WTC11 (cell line): ENCODE data around the gene PODXL. TPM values are rescaled to one million over a fixed set of nuclear protein-coding genes. Genes with fewer than 3 reads are reported as not detected.

Experiments used
- ATAC-seq: fragments of 200-7000 bp; cut with Tn5 transposase; 2 replicates; pipeline ENCODE4 v1.10.0; 2021; ENCODE audit warnings: mild to moderate bottlenecking, moderate library complexity
- CTCF ChIA-PET: fragments of 300-600 bp; sonication (Branson Sonifier 250); formaldehyde crosslinking; loops from one replicate; lab custom pipeline; 2021; ENCODE audit warnings: antibody characterized with exemption; lab: Charles Lee
- POLR2A ChIA-PET: fragments of 350-600 bp; sonication (Branson Sonifier 250); formaldehyde crosslinking; loops from one replicate; lab custom pipeline; 2021; ENCODE audit warnings: antibody characterized with exemption; lab: Charles Lee
- DNase-seq: peaks from one replicate; pipeline ENCODE4 v3.0.0; 2021; ENCODE audit warnings: low spot score
- H3K27ac Mint-ChIP-seq: 2 replicates; pipeline ENCODE4 v1.8.0; 2021; ENCODE audit warnings: mixed read lengths
- H3K27me3 Mint-ChIP-seq: 2 replicates; pipeline ENCODE4 v1.8.0; 2021; ENCODE audit warnings: low read depth, mild to moderate bottlenecking, moderate library complexity, mixed read lengths
- H3K36me3 Mint-ChIP-seq: 2 replicates; pipeline ENCODE4 v1.8.0; 2021; ENCODE audit warnings: mixed read lengths
- H3K4me1 Mint-ChIP-seq: 2 replicates; pipeline ENCODE4 v1.8.0; 2022; ENCODE audit warnings: mixed read lengths
- H3K4me3 Mint-ChIP-seq: 2 replicates; pipeline ENCODE4 v1.8.0; 2021; ENCODE audit warnings: mild to moderate bottlenecking, moderate library complexity, mixed read lengths
- H3K9me3 Mint-ChIP-seq: 2 replicates; pipeline ENCODE4 v1.8.0; 2021; ENCODE audit warnings: mixed read lengths
- AR ChIP-seq: fragments of 250-450 bp; sonication (Bioruptor Pico); IDR thresholded peaks from 2 replicates; pipeline ENCODE4 v1.9.0; 2021; ENCODE audit warnings: mild to moderate bottlenecking
- EMX1 ChIP-seq: fragments of 250-450 bp; sonication (Bioruptor Pico); IDR thresholded peaks from 2 replicates; pipeline ENCODE4 v1.8.0; 2021; ENCODE audit warnings: mild to moderate bottlenecking
- ETV6 ChIP-seq: sonication (generic); formaldehyde crosslinking; IDR thresholded peaks from 2 replicates; pipeline ENCODE4 v1.8.1; 2022; ENCODE audit warnings: mild to moderate bottlenecking, missing genetic modification reagents
- FOXJ3 ChIP-seq: sonication (generic); formaldehyde crosslinking; IDR thresholded peaks from 2 replicates; pipeline ENCODE4 v1.9.0; 2021; ENCODE audit warnings: missing genetic modification reagents, mild to moderate bottlenecking, borderline replicate concordance
- FOXK1 ChIP-seq: sonication (generic); formaldehyde crosslinking; IDR thresholded peaks from 2 replicates; pipeline ENCODE4 v1.8.0; 2022; ENCODE audit warnings: mild to moderate bottlenecking, moderate library complexity, missing genetic modification reagents
- FOXP4 ChIP-seq: sonication (generic); formaldehyde crosslinking; IDR thresholded peaks from 2 replicates; pipeline ENCODE4 v1.8.0; 2022; ENCODE audit warnings: mild to moderate bottlenecking, missing genetic modification reagents
- HMGA2 ChIP-seq: fragments of 250-450 bp; sonication (Bioruptor Pico); IDR thresholded peaks from 2 replicates; pipeline ENCODE4 v1.4.0; 2021; ENCODE audit warnings: mild to moderate bottlenecking, moderate library complexity
- JUN ChIP-seq: sonication (generic); formaldehyde crosslinking; IDR thresholded peaks from 2 replicates; pipeline ENCODE4 v1.8.0; 2023; ENCODE audit warnings: mild to moderate bottlenecking, missing genetic modification reagents
- MAX ChIP-seq: sonication (generic); formaldehyde crosslinking; IDR thresholded peaks from 2 replicates; pipeline ENCODE4 v1.8.0; 2022; ENCODE audit warnings: mild to moderate bottlenecking, missing genetic modification reagents
- NFATC4 ChIP-seq: fragments of 250-450 bp; sonication (Bioruptor Pico); IDR thresholded peaks from 2 replicates; pipeline ENCODE4 v1.9.0; 2021; ENCODE audit warnings: mild to moderate bottlenecking
- NFYB ChIP-seq: sonication (generic); formaldehyde crosslinking; conservative IDR thresholded peaks from 2 replicates; pipeline ENCODE4 v1.8.0; 2022; ENCODE audit warnings: low read depth, missing genetic modification reagents
- PRRX2 ChIP-seq: fragments of 250-450 bp; sonication (Bioruptor Pico); IDR thresholded peaks from 2 replicates; pipeline ENCODE4 v1.8.0; 2021; ENCODE audit warnings: mild to moderate bottlenecking
- SMAD3 ChIP-seq: sonication (generic); formaldehyde crosslinking; IDR thresholded peaks from 2 replicates; pipeline ENCODE4 v1.8.0; 2022; ENCODE audit warnings: missing genetic modification reagents, mild to moderate bottlenecking, borderline replicate concordance
- SP1 ChIP-seq: sonication (generic); formaldehyde crosslinking; conservative IDR thresholded peaks from 2 replicates; pipeline ENCODE4 v1.8.1; 2022; ENCODE audit warnings: missing genetic modification reagents
- TEAD1 ChIP-seq: sonication (generic); formaldehyde crosslinking; IDR thresholded peaks from 2 replicates; pipeline ENCODE4 v1.8.0; 2022; ENCODE audit warnings: mild to moderate bottlenecking, missing genetic modification reagents
- ZBTB43 ChIP-seq: sonication (generic); formaldehyde crosslinking; IDR thresholded peaks from 2 replicates; pipeline ENCODE4 v1.8.1; 2023; ENCODE audit warnings: mild to moderate bottlenecking, missing genetic modification reagents
- ZMAT4 ChIP-seq: fragments of 250-450 bp; sonication (Bioruptor Pico); IDR thresholded peaks from 2 replicates; pipeline ENCODE4 v1.9.0; 2021; ENCODE audit warnings: mild to moderate bottlenecking
- ZNF232 ChIP-seq: sonication (generic); formaldehyde crosslinking; IDR thresholded peaks from 2 replicates; pipeline ENCODE4 v1.8.0; 2022; ENCODE audit warnings: mild to moderate bottlenecking, missing genetic modification reagents
- ZNF281 ChIP-seq: sonication (generic); formaldehyde crosslinking; IDR thresholded peaks from 2 replicates; pipeline ENCODE4 v1.8.0; 2023; ENCODE audit warnings: mild to moderate bottlenecking, missing genetic modification reagents
- ZNF532 ChIP-seq: fragments of 250-450 bp; sonication (Bioruptor Pico); IDR thresholded peaks from 2 replicates; pipeline ENCODE4 v1.9.0; 2021; ENCODE audit warnings: mild to moderate bottlenecking, borderline replicate concordance
- total RNA-seq: library from RNA; stranded (reverse); gene quantifications from 3 replicates; pipeline ENCODE4 v1.2.3, GENCODE V29; 2021

PODXL gene
- total RNA-seq, 1 experiment from 2014 or later = 483 TPM

- TF ChIP-seq ETV6 (CRISPR knock-in tag) = no peak
- 0 out of 2 replicates have a peak, but pooled peaks have one; percentile 11 for TF ChIP-seq MAX (CRISPR knock-in tag)
- no peak for TF ChIP-seq NFYB (CRISPR knock-in tag)
- TF ChIP-seq HMGA2 (CRISPR knock-in tag) = peak; percentile 25; the same call in 1 of the 2 replicates
- no peak for TF ChIP-seq NFATC4 (CRISPR knock-in tag)
These were observed 49.0 kb upstream of the PODXL start (continued) for GRCh38 chr7:131605280-131605878.

- ATAC-seq (peak; percentile 43), DNase-seq (no peak)
- peak overlapping the region; percentile 59 for H3K4me3 Mint-ChIP-seq
- no peak for TF ChIP-seq NFATC4 (CRISPR knock-in tag)
- TF ChIP-seq SP1 = 0 out of 2 replicates have a peak, but pooled peaks have one; percentile 20
- TF ChIP-seq PRRX2 (CRISPR knock-in tag) = no peak
- peak; percentile 68; the same call in 1 of the 2 replicates for TF ChIP-seq ETV6 (CRISPR knock-in tag)
- peak; percentile 28; the same call in 1 of the 2 replicates for TF ChIP-seq FOXK1
- TF ChIP-seq ZBTB43 = 0 out of 2 replicates have a peak, but pooled peaks have one; percentile 54
- 0 out of 2 replicates have a peak, but pooled peaks have one; percentile 52 for TF ChIP-seq AR (CRISPR knock-in tag)
- TF ChIP-seq ZNF532 (CRISPR knock-in tag) = no peak
- 0 out of 2 replicates have a peak, but pooled peaks have one; percentile 45 for TF ChIP-seq ZNF232 (CRISPR knock-in tag)
- TF ChIP-seq FOXJ3 = no peak
- TF ChIP-seq EMX1 (CRISPR knock-in tag) = no peak
- peak; percentile 66; the same call in 1 of the 2 replicates for TF ChIP-seq FOXP4 (CRISPR knock-in tag)
- TF ChIP-seq ZNF281 (CRISPR knock-in tag) = 0 out of 2 replicates have a peak, but pooled peaks have one; percentile 51
- no peak for TF ChIP-seq ZMAT4 (CRISPR knock-in tag)
- TF ChIP-seq SMAD3 (CRISPR knock-in tag) = 0 out of 2 replicates have a peak, but pooled peaks have one; percentile 43
- TF ChIP-seq TEAD1 (CRISPR knock-in tag) = peak; percentile 24; the same call in 1 of the 2 replicates
- TF ChIP-seq JUN (CRISPR knock-in tag) = peak; percentile 70; the same call in 1 of the 2 replicates
- no peaks in the 10 kb centered on the region for H3K36me3 Mint-ChIP-seq
- CTCF ChIA-PET = interaction anchor here (0.7 to 8.8 kb wide), 12 partner anchors 20 to 254 kb away, joined by 3 to 91 read pairs (median 5); no protein-coding TSS in a partner anchor
- POLR2A ChIA-PET = interaction anchor here (0.7 to 2.0 kb wide), 6 partner anchors 20 to 58 kb away, joined by 3 to 5 read pairs (median 4); no protein-coding TSS in a partner anchor
- H3K27ac Mint-ChIP-seq = peak overlapping the region; percentile 100
- no peaks in the 10 kb centered on the region; the same call in 1 of the 2 replicates for H3K27me3 Mint-ChIP-seq
- no peaks in the 10 kb centered on the region for H3K9me3 Mint-ChIP-seq
- H3K4me1 Mint-ChIP-seq = peaks cover 81% of the 10 kb centered on the region
These were observed 48.4 kb upstream of the PODXL start for GRCh38 chr7:131604841-131605279.
